IgD-negative memory B cell (primary cell): ENCODE measurements around the gene CCDC170. TPM values are rescaled to one million over a fixed set of nuclear protein-coding genes. Genes with fewer than 3 reads are reported as not detected.

ENCODE experiments used
- H3K27ac Mint-ChIP-seq, 3 donors: one replicate each; pipeline ENCODE4 v1.8.0; 2020 to 2022; ENCODE audit warnings: mild to moderate bottlenecking in 3 of 3, mixed read lengths in 3 of 3, moderate library complexity in 1 of 3
- H3K27me3 Mint-ChIP-seq: one replicate; pipeline ENCODE4 v1.8.0; 2021; ENCODE audit warnings: mixed read lengths
- H3K36me3 Mint-ChIP-seq: one replicate; pipeline ENCODE4 v1.8.0; 2020; ENCODE audit warnings: mild to moderate bottlenecking, mixed read lengths
- H3K4me1 Mint-ChIP-seq, 3 donors: one replicate each; pipeline ENCODE4 v1.8.0; 2020 to 2022; ENCODE audit warnings: mixed read lengths in 3 of 3, mild to moderate bottlenecking in 1 of 3
- H3K4me3 Mint-ChIP-seq, 4 donors: one replicate each; pipeline ENCODE4 v1.8.0; 2020 to 2022; ENCODE audit warnings: mild to moderate bottlenecking in 4 of 4, mixed read lengths in 4 of 4, moderate library complexity in 3 of 4
- H3K9me3 Mint-ChIP-seq, 3 donors: one replicate each; pipeline ENCODE4 v1.8.0; 2020 to 2021; ENCODE audit warnings: mixed read lengths in 3 of 3, mild to moderate bottlenecking in 1 of 3
- polyA plus RNA-seq: library from polyadenylated mRNA; unstranded; fragments of 300-500 nt; fragmentation: Illumina TruSeq; gene quantifications from one replicate; pipeline ENCODE4 v1.2.3, GENCODE V29; 2021

CCDC170 gene
- polyA plus RNA-seq, 1 donor from 2014 or later = not detected

GRCh38 chr6:151609146-151609902 lies 115.5 kb downstream of the CCDC170 start:
- peaks cover 0 to 1% (median 0%) of the 10 kb centered on the region in 3 donors for H3K4me1 Mint-ChIP-seq
- H3K4me3 Mint-ChIP-seq = no peak overlapping the region

GRCh38 chr6:151610326-151610725 lies 116.5 kb downstream of the CCDC170 start:
- Mint-ChIP-seq H3K27ac (no peak overlapping the region), H3K4me1 (no peaks in the 10 kb centered on the region), H3K36me3 (no peaks in the 10 kb centered on the region), H3K27me3 (peaks cover 11% of the 10 kb centered on the region), H3K9me3 (peaks cover 0 to 5% (median 0%) of the 10 kb centered on the region in 3 donors), H3K4me3 (no peak overlapping the region)

More at GRCh38 chr6:151609146-151609902, 115.5 kb downstream of the CCDC170 start:
- Mint-ChIP-seq H3K27ac (no peak overlapping the region), H3K9me3 (peaks cover 0 to 6% (median 0%) of the 10 kb centered on the region in 3 donors), H3K36me3 (no peaks in the 10 kb centered on the region), H3K27me3 (peaks cover 7% of the 10 kb centered on the region)

GRCh38 chr6:151614630-151615029 lies 120.8 kb downstream of the CCDC170 start:
- Mint-ChIP-seq H3K4me1 (peaks cover 0 to 2% (median 0%) of the 10 kb centered on the region in 3 donors), H3K36me3 (no peaks in the 10 kb centered on the region), H3K9me3 (peaks cover 0 to 6% (median 2%) of the 10 kb centered on the region in 3 donors), H3K27ac (no peak overlapping the region), H3K27me3 (peaks cover 12% of the 10 kb centered on the region), H3K4me3 (no peak overlapping the region)

- Mint-ChIP-seq H3K9me3 (peaks cover 0 to 6% (median 2%) of the 10 kb centered on the region in 3 donors), H3K4me1 (peaks cover 0 to 2% (median 0%) of the 10 kb centered on the region in 3 donors), H3K27ac (no peak overlapping the region), H3K36me3 (no peaks in the 10 kb centered on the region), H3K27me3 (peaks cover 9% of the 10 kb centered on the region), H3K4me3 (no peak overlapping the region)
Observed at GRCh38 chr6:151616091-151616513, 122.3 kb downstream of the CCDC170 start.

GRCh38 chr6:151616600-151616999 lies 122.8 kb downstream of the CCDC170 start:
- H3K27ac Mint-ChIP-seq = no peak overlapping the region

GRCh38 chr6:151617539-151617938 lies 123.7 kb downstream of the CCDC170 start:
- no peaks in the 10 kb centered on the region for H3K36me3 Mint-ChIP-seq
- no peak overlapping the region for H3K27ac Mint-ChIP-seq
- H3K4me1 Mint-ChIP-seq = peaks cover 0 to 2% (median 0%) of the 10 kb centered on the region in 3 donors
- no peak overlapping the region for H3K4me3 Mint-ChIP-seq
- H3K27me3 Mint-ChIP-seq = peaks cover 12% of the 10 kb centered on the region
- H3K9me3 Mint-ChIP-seq = peaks cover 0 to 6% (median 2%) of the 10 kb centered on the region in 3 donors

More at GRCh38 chr6:151616600-151616999, 122.8 kb downstream of the CCDC170 start:
- peaks cover 0 to 2% (median 0%) of the 10 kb centered on the region in 3 donors for H3K4me1 Mint-ChIP-seq
- no peaks in the 10 kb centered on the region for H3K36me3 Mint-ChIP-seq
- no peak overlapping the region for H3K4me3 Mint-ChIP-seq
- peaks cover 0 to 6% (median 2%) of the 10 kb centered on the region in 3 donors for H3K9me3 Mint-ChIP-seq
- H3K27me3 Mint-ChIP-seq = peaks cover 9% of the 10 kb centered on the region

GRCh38 chr6:151618717-151619116 lies 124.9 kb downstream of the CCDC170 start:
- H3K27me3 Mint-ChIP-seq = peaks cover 15% of the 10 kb centered on the region
- H3K27ac Mint-ChIP-seq = no peak overlapping the region
- no peak overlapping the region for H3K4me3 Mint-ChIP-seq
- peaks cover 0 to 8% (median 2%) of the 10 kb centered on the region in 3 donors for H3K9me3 Mint-ChIP-seq
- H3K36me3 Mint-ChIP-seq = no peaks in the 10 kb centered on the region
- H3K4me1 Mint-ChIP-seq = peaks cover 0 to 2% (median 0%) of the 10 kb centered on the region in 3 donors

GRCh38 chr6:151620179-151620578 lies 126.4 kb downstream of the CCDC170 start:
- Mint-ChIP-seq H3K27ac (no peak overlapping the region), H3K4me3 (no peak overlapping the region), H3K27me3 (peaks cover 11% of the 10 kb centered on the region), H3K36me3 (no peaks in the 10 kb centered on the region), H3K9me3 (peaks cover 0 to 3% (median 2%) of the 10 kb centered on the region in 3 donors), H3K4me1 (peaks cover 0 to 2% (median 0%) of the 10 kb centered on the region in 3 donors)

- Mint-ChIP-seq H3K4me1 (peaks cover 0 to 2% (median 0%) of the 10 kb centered on the region in 3 donors), H3K36me3 (no peaks in the 10 kb centered on the region), H3K9me3 (peaks cover 0 to 1% (median 0%) of the 10 kb centered on the region in 3 donors), H3K27me3 (peaks cover 9% of the 10 kb centered on the region), H3K27ac (no peak overlapping the region), H3K4me3 (no peak overlapping the region)
Observed at GRCh38 chr6:151624071-151624470, 130.3 kb downstream of the CCDC170 start.

GRCh38 chr6:151624481-151624880 lies 130.7 kb downstream of the CCDC170 start:
- Mint-ChIP-seq H3K4me3 (no peak overlapping the region), H3K36me3 (no peaks in the 10 kb centered on the region), H3K27ac (no peak overlapping the region), H3K4me1 (peaks cover 0 to 2% (median 0%) of the 10 kb centered on the region in 3 donors), H3K27me3 (peaks cover 8% of the 10 kb centered on the region), H3K9me3 (peaks cover 0 to 1% (median 0%) of the 10 kb centered on the region in 3 donors)

- Mint-ChIP-seq H3K9me3 (peaks cover 0 to 1% (median 0%) of the 10 kb centered on the region in 3 donors), H3K36me3 (no peaks in the 10 kb centered on the region), H3K4me1 (peaks cover 0 to 2% (median 0%) of the 10 kb centered on the region in 3 donors)
Observed at GRCh38 chr6:151624900-151625536, 131.2 kb downstream of the CCDC170 start.

GRCh38 chr6:151627689-151628444 lies 134.1 kb downstream of the CCDC170 start:
- H3K4me1 Mint-ChIP-seq = peaks cover 0 to 2% (median 0%) of the 10 kb centered on the region in 3 donors
- peaks cover 7% of the 10 kb centered on the region for H3K27me3 Mint-ChIP-seq
- no peak overlapping the region for H3K4me3 Mint-ChIP-seq
- no peaks in the 10 kb centered on the region for H3K9me3 Mint-ChIP-seq
- no peak overlapping the region for H3K27ac Mint-ChIP-seq
- H3K36me3 Mint-ChIP-seq = no peaks in the 10 kb centered on the region

More at GRCh38 chr6:151624900-151625536, 131.2 kb downstream of the CCDC170 start:
- H3K27me3 Mint-ChIP-seq = peaks cover 6% of the 10 kb centered on the region
- H3K27ac Mint-ChIP-seq = no peak overlapping the region
- no peak overlapping the region for H3K4me3 Mint-ChIP-seq

GRCh38 chr6:151629791-151630190 lies 136.0 kb downstream of the CCDC170 start:
- Mint-ChIP-seq H3K36me3 (no peaks in the 10 kb centered on the region), H3K27ac (no peak overlapping the region), H3K9me3 (no peaks in the 10 kb centered on the region), H3K4me1 (peaks cover 0 to 2% (median 0%) of the 10 kb centered on the region in 3 donors), H3K4me3 (no peak overlapping the region), H3K27me3 (peaks cover 14% of the 10 kb centered on the region)

GRCh38 chr6:151630387-151630786 lies 136.6 kb downstream of the CCDC170 start:
- H3K36me3 Mint-ChIP-seq = no peaks in the 10 kb centered on the region
- peaks cover 0 to 2% (median 0%) of the 10 kb centered on the region in 3 donors for H3K4me1 Mint-ChIP-seq
- H3K27ac Mint-ChIP-seq = no peak overlapping the region
- H3K9me3 Mint-ChIP-seq = no peaks in the 10 kb centered on the region
- peaks cover 14% of the 10 kb centered on the region for H3K27me3 Mint-ChIP-seq
- no peak overlapping the region for H3K4me3 Mint-ChIP-seq
